Measurements from ENCODE around the gene LMTK3. TPM values are rescaled to one million over a fixed set of nuclear protein-coding genes. Genes with fewer than 3 reads are reported as not detected.

Gene LMTK3
- polyA plus RNA-seq, 1 donor from 2014 or later, result 8.1 TPM

GRCh38 chr19:48561412-48561811, 49.8 kb upstream of the LMTK3 start:
- Histone ChIP-seq H3K27ac (ENCODE audit: low read length) (no peak overlapping the region), H3K36me3 (ENCODE audit: insufficient read depth, low read length) (no peaks in the 10 kb centered on the region), H3K79me2 (replicated peaks; ENCODE audit: insufficient read depth, low read length) (no peaks in the 10 kb centered on the region), H3K4me2 (ENCODE audit: low read length) (no peak overlapping the region), H3K9ac (ENCODE audit: low read length) (no peak overlapping the region), H3K9me2 (ENCODE audit: insufficient read depth, low read length) (no peaks in the 10 kb centered on the region), H2AFZ (ENCODE audit: low read depth, low read length) (no peak overlapping the region), H4K20me1 (ENCODE audit: insufficient read depth) (no peaks in the 10 kb centered on the region), H3K9me3 (ENCODE audit: low read length) (no peaks in the 10 kb centered on the region), H3K4me3 (ENCODE audit: low read length) (no peak overlapping the region), H3F3A (ENCODE audit: insufficient read depth, low read length, poor library complexity, severe bottlenecking) (no peaks in the 10 kb centered on the region), H3K27me3 (ENCODE audit: insufficient read depth, low read depth, low read length) (no peaks in the 10 kb centered on the region)
- TF ChIP-seq TAF1 (IDR thresholded peaks at IDR 0.05; ENCODE audit: low read depth), result no peak
- no peak for TF ChIP-seq CTCF (IDR thresholded peaks at IDR 0.05; ENCODE audit: poor library complexity, severe bottlenecking)
- no peak for TF ChIP-seq SMC3 (conservative IDR thresholded peaks at IDR 0.05; ENCODE audit: poor library complexity)
- TF ChIP-seq MXI1 (conservative IDR thresholded peaks at IDR 0.05; ENCODE audit: poor library complexity, severe bottlenecking), result no peak
- no peak for TF ChIP-seq REST (IDR thresholded peaks at IDR 0.05; ENCODE audit: borderline replicate concordance)
- TF ChIP-seq EZH2 (IDR thresholded peaks at IDR 0.05; ENCODE audit: borderline replicate concordance, insufficient read depth, low read length, poor library complexity, severe bottlenecking), result no peak

- no peaks in the 10 kb centered on the region for H3K27me3 ChIP-seq (ENCODE audit: insufficient read depth, low read depth, low read length)
- H3K9ac ChIP-seq (ENCODE audit: low read length), result no peak overlapping the region
- no peak overlapping the region for H3K4me2 ChIP-seq (ENCODE audit: low read length)
- H2AFZ ChIP-seq (ENCODE audit: low read depth, low read length), result no peak overlapping the region
- H3F3A ChIP-seq (ENCODE audit: insufficient read depth, low read length, poor library complexity, severe bottlenecking), result no peaks in the 10 kb centered on the region
- no peaks in the 10 kb centered on the region for H4K20me1 ChIP-seq (ENCODE audit: insufficient read depth)
- no peaks in the 10 kb centered on the region for H3K9me2 ChIP-seq (ENCODE audit: insufficient read depth, low read length)
- TF ChIP-seq EZH2 (IDR thresholded peaks at IDR 0.05; ENCODE audit: borderline replicate concordance, insufficient read depth, low read length, poor library complexity, severe bottlenecking), result no peak
- TF ChIP-seq SMC3 (conservative IDR thresholded peaks at IDR 0.05; ENCODE audit: poor library complexity), result no peak
- no peak for TF ChIP-seq RAD21 (conservative IDR thresholded peaks at IDR 0.05)
- no peak for TF ChIP-seq TAF1 (IDR thresholded peaks at IDR 0.05; ENCODE audit: low read depth)
- TF ChIP-seq POLR2AphosphoS5 (IDR thresholded peaks at IDR 0.05), result no peak
- no peak for TF ChIP-seq REST (IDR thresholded peaks at IDR 0.05; ENCODE audit: borderline replicate concordance)
- TF ChIP-seq MXI1 (conservative IDR thresholded peaks at IDR 0.05; ENCODE audit: poor library complexity, severe bottlenecking), result no peak
- TF ChIP-seq EP300 (conservative IDR thresholded peaks at IDR 0.05; ENCODE audit: poor library complexity, severe bottlenecking), result no peak
- H3K9me3 ChIP-seq (ENCODE audit: low read length), result no peaks in the 10 kb centered on the region
- no peak overlapping the region for H3K4me3 ChIP-seq (ENCODE audit: low read length)
- no peak overlapping the region for H3K27ac ChIP-seq (ENCODE audit: low read length)
- H3K79me2 ChIP-seq (replicated peaks; ENCODE audit: insufficient read depth, low read length), result no peaks in the 10 kb centered on the region
- no peaks in the 10 kb centered on the region for H3K36me3 ChIP-seq (ENCODE audit: insufficient read depth, low read length)
Observed at GRCh38 chr19:48560095-48560530, 48.5 kb upstream of the LMTK3 start.
